HepG2 (cell line): ENCODE measurements around the gene PAFAH1B2. TPM values are rescaled to one million over a fixed set of nuclear protein-coding genes. Genes with fewer than 3 reads are reported as not detected.

ENCODE experiments used
- ATAC-seq: fragments of 200-7000 bp; cut with Tn5 transposase; 3 replicates; pipeline ENCODE4 v1.9.1; 2020; ENCODE audit warnings: mild to moderate bottlenecking, moderate library complexity
- BruUV-seq: library from RNA; stranded (reverse); fragments of 400-500 nt; replicated peaks from 2 replicates; lab custom pipeline; 2021; lab: Mats Ljungman, UMichigan
- CTCF ChIA-PET: fragments of 300-600 bp; formaldehyde crosslinking; extraction: SDS; loops from one replicate; lab custom pipeline; 2021; ENCODE audit warnings: low total read pairs, inconsistent platforms, low intra/inter-chr PET ratio; lab: Yijun Ruan, JAX
- POLR2A ChIA-PET: fragments of 350-600 bp; sonication (Branson Sonifier 250); formaldehyde crosslinking; loops from one replicate; lab custom pipeline; 2020; ENCODE audit warnings: antibody characterized with exemption, inconsistent platforms; lab: Yijun Ruan, JAX
- DNase-seq: peaks from one replicate; pipeline ENCODE4 v3.0.0-alpha.2; 2015; ENCODE audit warnings: low spot score
- FAIRE-seq: peaks from 3 replicates; lab custom pipeline; 2011; peaks lifted over from hg19 to GRCh38; lab: Jason Lieb, UNC
- H2AFZ ChIP-seq: one replicate; pipeline ENCODE4 v1.6.1; 2011; ENCODE audit warnings: low read length, inconsistent platforms
- H3K27ac ChIP-seq: fragments of 300-600 bp; 3 replicates; pipeline ENCODE4 v1.8.0; 2011; ENCODE audit warnings: mixed run types, mild to moderate bottlenecking, mixed read lengths, low read length, inconsistent platforms; ENCODE audit not compliant: insufficient read depth; ENCODE audit errors: extremely low read length
- H3K27me3 ChIP-seq, 2 experiments: fragments of 200-600 bp in 1 of 2; 2 replicates in 1 of 2; 3 replicates in 1 of 2; pipeline versions ENCODE4 v1.6.0 to v1.8.0; 2011; ENCODE audit warnings: low read length in 2 of 2, mild to moderate bottlenecking in 2 of 2, moderate library complexity in 2 of 2, inconsistent platforms in 1 of 2; ENCODE audit not compliant: insufficient read depth in 2 of 2, control insufficient read depth in 1 of 2
- H3K36me3 ChIP-seq, 2 experiments: fragments of 200-600 bp in 1 of 2; replicated peaks in 1 of 2; 2 replicates in 1 of 2; 3 replicates in 1 of 2; pipeline versions ENCODE4 v1.5.1 to v1.8.0; 2011; ENCODE audit warnings: low read length in 2 of 2, inconsistent platforms in 1 of 2; ENCODE audit not compliant: insufficient read depth in 2 of 2, control insufficient read depth in 1 of 2
- H3K4me1 ChIP-seq: 2 replicates; pipeline ENCODE4 v1.5.1; 2012; ENCODE audit warnings: low read length, inconsistent platforms; ENCODE audit not compliant: insufficient read depth
- H3K4me2 ChIP-seq: 2 replicates; pipeline ENCODE4 v1.6.0; 2011; ENCODE audit warnings: low read depth, low read length, inconsistent platforms
- H3K4me3 ChIP-seq, 3 experiments: fragments of 200-600 bp in 1 of 3; sonication (generic), shearing (Covaris generic) in 1 of 3; replicated peaks in 1 of 3; 2 replicates each; pipeline ENCODE4 v1.5.1; 2011 to 2016; ENCODE audit warnings: low read length in 3 of 3, inconsistent platforms in 2 of 3, low read depth in 2 of 3, mild to moderate bottlenecking in 2 of 3, control low read depth in 1 of 3, mixed read lengths in 1 of 3; ENCODE audit not compliant: insufficient read depth in 1 of 3
- H3K79me2 ChIP-seq: one replicate; pipeline ENCODE4 v1.6.1; 2011; ENCODE audit warnings: low read length, inconsistent platforms; ENCODE audit not compliant: insufficient read depth
- H3K9ac ChIP-seq: 2 replicates; pipeline ENCODE4 v1.6.0; 2011; ENCODE audit warnings: mild to moderate bottlenecking, low read depth, low read length, inconsistent platforms; ENCODE audit not compliant: insufficient read depth
- H3K9me3 ChIP-seq: 2 replicates; pipeline ENCODE4 v1.5.1; 2012; ENCODE audit warnings: mild to moderate bottlenecking, low read length
- H4K20me1 ChIP-seq: 2 replicates; pipeline ENCODE4 v1.6.0; 2011; ENCODE audit warnings: inconsistent platforms, mild to moderate bottlenecking, low read length, moderate library complexity; ENCODE audit not compliant: insufficient read depth
- CBX5 ChIP-seq: sonication (generic); formaldehyde crosslinking; IDR thresholded peaks from 2 replicates; pipeline ENCODE4 v1.4.0; 2020; ENCODE audit warnings: missing genetic modification reagents, borderline replicate concordance
- DPF2 ChIP-seq: sonication (generic); formaldehyde crosslinking; IDR thresholded peaks from 2 replicates; pipeline ENCODE4 v1.4.0; 2020; ENCODE audit warnings: mild to moderate bottlenecking, low read depth, missing genetic modification reagents, borderline replicate concordance
- ELF1 ChIP-seq: sonication (generic); formaldehyde crosslinking; IDR thresholded peaks from 2 replicates; pipeline ENCODE4 v1.4.0; 2020; ENCODE audit warnings: missing genetic modification reagents
- FOXK1 ChIP-seq: sonication (generic); formaldehyde crosslinking; IDR thresholded peaks from 2 replicates; pipeline ENCODE4 v1.4.0; 2020; ENCODE audit warnings: low read depth, missing genetic modification reagents, borderline replicate concordance
- HHEX ChIP-seq: IDR thresholded peaks from 2 replicates; pipeline ENCODE4 v1.6.1; 2016; ENCODE audit warnings: control low read depth
- HNRNPUL1 ChIP-seq: fragments of 200-400 bp; formaldehyde crosslinking; IDR thresholded peaks from 2 replicates; pipeline ENCODE4 v1.6.1; 2017; ENCODE audit warnings: low read depth, mild to moderate bottlenecking, low read length, moderate library complexity
- ISX ChIP-seq: sonication (generic); formaldehyde crosslinking; conservative IDR thresholded peaks from 2 replicates; pipeline ENCODE4 v1.5.0; 2020; ENCODE audit warnings: missing genetic modification reagents
- KLF15 ChIP-seq: sonication (generic); formaldehyde crosslinking; IDR thresholded peaks from 2 replicates; pipeline ENCODE4 v1.8.1; 2023; ENCODE audit warnings: borderline replicate concordance, mild to moderate bottlenecking, inconsistent platforms, missing genetic modification reagents, mixed read lengths
- NFE2L2 ChIP-seq: fragments of 150-350 bp; IDR thresholded peaks from 2 replicates; pipeline ENCODE4 v1.6.1; 2014; ENCODE audit warnings: low read length
- NR2C2 ChIP-seq: sonication (generic); formaldehyde crosslinking; IDR thresholded peaks from 2 replicates; pipeline ENCODE4 v1.4.0; 2020; ENCODE audit warnings: missing genetic modification reagents, mild to moderate bottlenecking, moderate library complexity, borderline replicate concordance
- PCBP1 ChIP-seq: fragments of 200-400 bp; formaldehyde crosslinking; IDR thresholded peaks from 2 replicates; pipeline ENCODE4 v1.6.1; 2017; ENCODE audit warnings: mild to moderate bottlenecking, low read depth, low read length, borderline replicate concordance
- TCF7L2 ChIP-seq: IDR thresholded peaks from 2 replicates; pipeline ENCODE4 v1.6.1; 2011; ENCODE audit warnings: mild to moderate bottlenecking, low read depth, low read length, moderate library complexity
- USF2 ChIP-seq, 2 experiments: sonication (generic) in 1 of 2; formaldehyde crosslinking in 1 of 2; IDR thresholded peaks; 2 replicates each; pipeline versions ENCODE4 v1.5.1 to v1.6.1; 2011 to 2020; ENCODE audit warnings: borderline replicate concordance in 1 of 2, low read depth in 1 of 2, low read length in 1 of 2, mild to moderate bottlenecking in 1 of 2, missing genetic modification reagents in 1 of 2, moderate library complexity in 1 of 2
- ZBTB37 ChIP-seq: sonication (generic); formaldehyde crosslinking; IDR thresholded peaks from 2 replicates; pipeline ENCODE4 v1.4.0; 2020; ENCODE audit warnings: mild to moderate bottlenecking, missing genetic modification reagents
- ZNF326 ChIP-seq: sonication (generic); formaldehyde crosslinking; IDR thresholded peaks from 2 replicates; pipeline ENCODE4 v1.4.0; 2020; ENCODE audit warnings: missing genetic modification reagents, borderline replicate concordance
- ZNF33B ChIP-seq: sonication (generic); formaldehyde crosslinking; IDR thresholded peaks from 2 replicates; pipeline ENCODE4 v1.5.1; 2020; ENCODE audit warnings: mild to moderate bottlenecking, missing genetic modification reagents
- ZNF44 ChIP-seq: sonication (generic); formaldehyde crosslinking; IDR thresholded peaks from 2 replicates; pipeline ENCODE4 v1.5.1; 2020; ENCODE audit warnings: mild to moderate bottlenecking, missing genetic modification reagents
- ZNF549 ChIP-seq: sonication (generic); formaldehyde crosslinking; IDR thresholded peaks from 2 replicates; pipeline ENCODE4 v1.5.0; 2020; ENCODE audit warnings: missing genetic modification reagents
- ZSCAN20 ChIP-seq: sonication (generic); formaldehyde crosslinking; IDR thresholded peaks from 2 replicates; pipeline ENCODE4 v1.4.0; 2020; ENCODE audit warnings: missing genetic modification reagents, mild to moderate bottlenecking, borderline replicate concordance
- ZSCAN29 ChIP-seq: sonication (generic); formaldehyde crosslinking; conservative IDR thresholded peaks from 2 replicates; pipeline ENCODE4 v1.4.0; 2020; ENCODE audit warnings: mild to moderate bottlenecking, missing genetic modification reagents
- WGBS: methylation state at CpG from one replicate; pipeline ENCODE4 v1.1.6; 2017; ENCODE audit warnings: low lambda C conversion rate; 5-methylcytosine and 5-hydroxymethylcytosine counted together
- in situ Hi-C: cut with HindIII; loops from 2 replicates; pipeline ENCODE4 v1.10.0; 2017; ENCODE audit warnings: low pct_unique_long_range_greater_than_20kb; ENCODE audit not compliant: extremely low pct_ligation_motif_present
- intact Hi-C: fragments of 100-400 bp; cut with micrococcal nuclease; formaldehyde crosslinking; loops from one replicate; pipeline ENCODE4 v1.10.0; 2022; ENCODE audit not compliant: unreplicated experiment
- polyA plus RNA-seq, 8 experiments: library from polyadenylated mRNA; depleted of rRNA in 3 of 8; stranded (reverse) in 7 of 8; unstranded in 1 of 8; fragments of >200 nt; fragmentation: Illumina TruSeq in 4 of 8; extraction: Trizol in 4 of 8; gene quantifications; 2 replicates each; pipeline versions ENCODE4 v1.2.1 to v1.2.3, GENCODE V29; 2011 to 2016; ENCODE audit warnings: low read depth in 4 of 8, missing spikeins in 1 of 8, mixed read lengths in 1 of 8; ENCODE audit not compliant: insufficient read depth in 1 of 8
- total RNA-seq, 5 experiments: library from RNA; depleted of rRNA; stranded (reverse); fragments of >200 nt; fragmentation: Illumina TruSeq; extraction: Trizol; gene quantifications; 2 replicates each; pipeline ENCODE4 v1.2.3, GENCODE V29; 2016; ENCODE audit warnings: low read depth in 1 of 5

Gene PAFAH1B2
- total and polyA plus RNA-seq, 2 of the 13 experiments (the other 11 are each of a cell fraction or from before 2014, with no cell fraction given): 28.8 to 104 TPM

- TF ChIP-seq ELF1: no peak
Measured at GRCh38 chr11:117212697-117213355, 68.7 kb downstream of the PAFAH1B2 start (continued).

GRCh38 chr11:117214404-117215110 is 70.5 kb downstream of the PAFAH1B2 start:
- DNase-seq: no peak
- POLR2A ChIA-PET: no interaction called here
- intact Hi-C loops: no loop called here
- CTCF ChIA-PET: no interaction called here
- no peaks in the 10 kb centered on the region for H3K79me2 ChIP-seq
- TF ChIP-seq ZSCAN29: no peak
- TF ChIP-seq PCBP1: no peak
- no peak for TF ChIP-seq TCF7L2
- TF ChIP-seq USF2 (IDR thresholded peaks at IDR 0.05; ENCODE audit: low read depth, low read length): no peak
- no peak for TF ChIP-seq USF2 (CRISPR knock-in tag; IDR thresholded peaks at IDR 0.05; ENCODE audit: borderline replicate concordance)
- TF ChIP-seq CBX5 (CRISPR knock-in tag): no peak
- no peak for TF ChIP-seq NR2C2 (CRISPR knock-in tag)
- no peak for TF ChIP-seq HHEX
- no peak for TF ChIP-seq ZSCAN20
- TF ChIP-seq ISX (CRISPR knock-in tag): no peak
- no peak for TF ChIP-seq ZNF326 (CRISPR knock-in tag)
- TF ChIP-seq ZNF549: no peak
- TF ChIP-seq DPF2 (CRISPR knock-in tag): no peak
- TF ChIP-seq NFE2L2: no peak
- TF ChIP-seq FOXK1 (CRISPR knock-in tag): no peak
- TF ChIP-seq HNRNPUL1: no peak
- TF ChIP-seq ZBTB37 (CRISPR knock-in tag): no peak
- no peak for TF ChIP-seq ZNF44 (CRISPR knock-in tag)
- TF ChIP-seq KLF15 (CRISPR knock-in tag): no peak
- no peak for TF ChIP-seq ZNF33B
- no TSS peak for BruUV-seq
- no peak overlapping the region for H3K4me3 ChIP-seq
- H3K9ac ChIP-seq: no peak overlapping the region
- H2AFZ ChIP-seq: no peak overlapping the region
- H4K20me1 ChIP-seq: no peaks in the 10 kb centered on the region
- no peak overlapping the region for H3K4me2 ChIP-seq
- no peaks in the 10 kb centered on the region for H3K27me3 ChIP-seq
- FAIRE-seq: no peak
- in situ Hi-C loops: no loop called here
- 80% methylated on average over 7 of the region's 7 CpGs for WGBS
- H3K9me3 ChIP-seq: no peaks in the 10 kb centered on the region
- peaks cover 9% of the 10 kb centered on the region; the same call in 1 of the 2 replicates for H3K4me1 ChIP-seq
- H3K36me3 ChIP-seq: peaks cover 0 to 20% of the 10 kb centered on the region in 2 experiments; a peak in 2 of 5 replicates
- H3K27ac ChIP-seq: no peak overlapping the region
- ATAC-seq: no peak
